ENCODE measurements around the gene H2BK1.

The H2BK1 gene

GRCh38 chr7:151210087-151210854, at the start of gene H2BK1:
Gene H2BK1, minus strand, starts transcription at chr7:151210488. Its CDS starts 170 bp downstream, at chr7:151210318.
- DNase-seq (ENCODE audit: low read depth): no peak

- no peak for DNase-seq (ENCODE audit: low read depth)
Observed at GRCh38 chr7:151257990-151258389, 47.7 kb upstream of the H2BK1 start.

GRCh38 chr7:151256410-151257045, 46.2 kb upstream of the H2BK1 start:
- DNase-seq (ENCODE audit: low read depth): no peak

GRCh38 chr7:151255390-151255789, 45.1 kb upstream of the H2BK1 start:
- DNase-seq (ENCODE audit: low read depth): no peak

DNA sequence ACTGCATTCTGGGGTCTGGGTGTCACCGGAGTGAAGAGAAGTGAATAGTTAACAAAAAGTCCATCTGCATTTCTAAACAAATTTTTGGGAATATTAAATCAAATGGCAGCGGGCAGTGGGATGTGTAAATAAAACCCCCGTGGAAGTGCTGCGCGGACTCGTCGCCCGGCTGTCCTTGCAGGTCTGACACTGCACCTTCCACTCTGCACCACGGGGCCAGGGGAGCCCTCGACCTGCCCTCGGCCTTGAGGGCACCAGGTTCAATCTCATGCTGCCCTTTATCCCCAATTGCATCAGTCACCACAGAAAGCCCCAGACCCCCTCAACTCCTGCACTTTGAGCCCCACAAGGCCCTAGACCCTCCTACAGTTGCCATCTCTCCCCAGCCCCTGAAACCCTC, 44.6 kb upstream of the H2BK1 start:
- DNase-seq (ENCODE audit: low read depth): no peak

GRCh38 chr7:151254316-151254715, 44.0 kb upstream of the H2BK1 start:
- DNase-seq (ENCODE audit: low read depth): no peak

GRCh38 chr7:151252961-151253711, 42.8 kb upstream of the H2BK1 start:
- DNase-seq (ENCODE audit: low read depth): no peak

DNA sequence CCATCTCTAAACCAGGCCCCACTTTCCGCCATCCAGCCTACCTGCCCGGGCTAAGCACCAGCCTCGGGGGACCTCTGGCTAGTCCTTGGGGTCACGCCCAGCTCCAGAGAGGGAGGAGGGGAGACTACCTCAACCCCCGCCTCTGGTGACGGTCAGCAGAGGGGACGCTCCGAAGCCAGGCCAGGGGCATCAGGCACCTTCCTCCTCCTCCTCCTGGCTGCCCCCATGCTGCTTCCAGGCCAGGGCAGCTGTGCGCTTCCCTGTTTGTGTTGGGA, 42.2 kb upstream of the H2BK1 start:
- no peak for DNase-seq (ENCODE audit: low read depth)

DNA sequence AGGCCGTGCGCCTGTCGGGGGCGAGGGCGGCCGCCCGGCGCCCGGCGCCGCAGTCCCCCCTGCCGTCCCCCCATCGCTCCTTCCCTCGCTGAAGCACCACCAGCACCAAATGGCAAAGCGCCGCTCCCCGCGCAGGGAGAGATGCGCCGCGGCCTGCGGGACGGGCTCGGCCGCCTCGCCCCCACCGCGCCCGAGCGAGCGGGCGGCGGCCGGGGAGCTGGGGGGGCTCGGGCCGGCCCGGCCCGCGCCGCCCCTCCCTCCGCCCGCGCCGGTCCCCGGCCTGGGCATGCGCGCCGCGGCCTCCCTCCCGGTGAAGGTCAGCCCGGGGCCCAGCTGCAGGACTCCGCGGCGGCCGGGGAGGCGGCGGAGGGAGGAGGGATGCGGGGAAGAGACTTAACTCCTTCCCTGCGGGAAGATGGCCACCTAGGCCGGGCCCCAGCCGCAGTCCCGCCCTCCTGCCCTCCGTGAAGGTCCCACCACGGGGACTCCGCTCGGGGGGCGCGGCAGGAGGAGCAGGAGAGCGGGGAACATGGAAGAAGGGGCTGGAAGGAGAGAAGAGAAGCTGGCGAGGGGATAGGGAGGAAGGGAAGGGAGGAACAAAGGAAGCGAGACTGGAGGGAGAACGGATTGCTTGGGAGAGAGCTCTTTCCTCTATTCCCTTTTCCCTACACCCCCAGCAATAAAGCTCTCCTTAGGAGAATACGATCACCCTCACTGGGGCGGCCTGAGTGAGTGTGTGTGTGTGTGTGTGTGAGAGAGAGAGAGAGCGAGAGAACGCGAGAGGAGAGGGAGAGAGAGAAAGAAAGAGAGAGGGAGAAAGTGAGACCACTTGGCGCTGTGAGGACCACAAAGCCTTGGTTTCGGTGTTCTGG, 41.6 kb upstream of the H2BK1 start:
- DNase-seq (ENCODE audit: low read depth): no peak

GRCh38 chr7:151251328-151251688, 41.0 kb upstream of the H2BK1 start:
- no peak for DNase-seq (ENCODE audit: low read depth)

GRCh38 chr7:151250181-151251132, 40.2 kb upstream of the H2BK1 start:
- no peak for DNase-seq (ENCODE audit: low read depth)

DNA sequence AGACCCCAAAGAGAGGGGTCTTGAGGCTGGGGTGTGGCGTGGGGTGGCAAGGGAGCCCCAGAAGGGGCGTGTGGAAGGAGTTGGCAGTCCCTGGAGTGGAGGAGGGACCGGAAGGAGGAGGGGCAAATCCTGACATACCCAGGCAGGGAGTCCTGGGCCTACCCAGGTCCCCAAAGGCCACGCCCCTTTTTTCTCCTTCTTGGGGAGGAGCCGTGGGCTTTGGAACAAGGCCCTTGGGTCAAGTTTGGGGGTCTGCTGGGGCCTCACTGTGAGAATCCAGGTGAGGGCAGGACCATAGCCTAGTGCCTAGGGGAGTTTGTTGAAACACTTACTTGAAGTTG, 39.4 kb upstream of the H2BK1 start:
- DNase-seq (ENCODE audit: low read depth): no peak

DNA sequence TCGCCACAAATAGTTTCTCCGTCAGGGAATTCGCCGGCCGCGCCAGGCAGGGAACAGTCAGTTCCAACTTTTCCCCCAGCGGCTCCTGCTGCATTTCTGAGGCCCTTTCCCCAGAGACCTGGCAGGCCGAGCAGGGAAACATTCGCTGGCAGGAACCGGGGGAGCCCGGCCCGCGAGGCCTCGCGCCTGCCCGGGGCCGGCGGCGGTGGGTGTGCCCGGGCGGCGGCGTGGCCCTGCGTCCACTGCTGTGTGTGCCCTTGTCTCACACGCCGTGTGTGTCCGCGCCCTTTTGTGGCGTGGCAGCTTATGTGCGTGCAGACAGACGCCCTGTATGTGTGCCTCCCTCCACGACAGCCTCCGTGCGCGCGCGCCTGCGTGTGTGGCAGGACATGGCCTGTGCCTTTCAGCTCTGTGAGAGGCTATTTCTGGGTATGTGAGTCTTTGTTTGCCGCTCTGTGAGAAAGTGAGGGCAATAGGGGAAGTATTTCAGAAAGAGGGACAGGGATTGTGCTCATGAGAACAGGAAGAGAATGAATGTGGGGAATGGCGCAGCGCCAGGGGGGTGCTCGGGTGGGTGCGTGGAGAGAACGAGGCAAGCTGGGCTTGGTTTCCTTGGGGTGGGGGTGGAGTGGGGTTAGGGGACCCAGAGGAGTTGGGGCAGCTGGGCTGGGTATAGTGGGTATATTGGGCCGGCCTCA, 38.9 kb upstream of the H2BK1 start:
- no peak for DNase-seq (ENCODE audit: low read depth)

GRCh38 chr7:151248346-151249033, 38.2 kb upstream of the H2BK1 start, which contains the start of gene SMARCD3:
Gene SMARCD3, minus strand, starts transcription at chr7:151248694. Its CDS starts 132 bp downstream, at chr7:151248562.
- DNase-seq (ENCODE audit: low read depth): no peak

GRCh38 chr7:151247611-151248345, 37.5 kb upstream of the H2BK1 start:
- no peak for DNase-seq (ENCODE audit: low read depth)

- DNase-seq (ENCODE audit: low read depth): no peak
Observed at GRCh38 chr7:151246851-151247580, 36.7 kb upstream of the H2BK1 start.

GRCh38 chr7:151246102-151246850, 36.0 kb upstream of the H2BK1 start:
- no peak for DNase-seq (ENCODE audit: low read depth)

Measured in stimulated activated CD8-positive, alpha-beta memory T cell treated with anti-CD3 and anti-CD28 coated beads, Interleukin-7, amount 100 ng/mL, for 24 hours (primary cell).